Stimulated activated CD4-positive, alpha-beta T cell treated with anti-CD3 and anti-CD28 coated beads, Interleukin-4, amount 100 ng/mL, for 48 hours (primary cell): Measurements from ENCODE around the gene FBXL13.
A peak's percentile ranks its signal among the peaks of the same experiment; 100 is the strongest.
"Not testable (repeated sequence)": the region's sequence is repeated elsewhere in the genome, so short reads cannot be mapped to it uniquely, and the experiment has no call there.

Experiments used
- DNase-seq, 2 donors: peaks; one replicate each; pipeline ENCODE4 v3.0.0-alpha.2; 2020; ENCODE audit warnings: low read depth in 2 of 2

The FBXL13 gene

DNA sequence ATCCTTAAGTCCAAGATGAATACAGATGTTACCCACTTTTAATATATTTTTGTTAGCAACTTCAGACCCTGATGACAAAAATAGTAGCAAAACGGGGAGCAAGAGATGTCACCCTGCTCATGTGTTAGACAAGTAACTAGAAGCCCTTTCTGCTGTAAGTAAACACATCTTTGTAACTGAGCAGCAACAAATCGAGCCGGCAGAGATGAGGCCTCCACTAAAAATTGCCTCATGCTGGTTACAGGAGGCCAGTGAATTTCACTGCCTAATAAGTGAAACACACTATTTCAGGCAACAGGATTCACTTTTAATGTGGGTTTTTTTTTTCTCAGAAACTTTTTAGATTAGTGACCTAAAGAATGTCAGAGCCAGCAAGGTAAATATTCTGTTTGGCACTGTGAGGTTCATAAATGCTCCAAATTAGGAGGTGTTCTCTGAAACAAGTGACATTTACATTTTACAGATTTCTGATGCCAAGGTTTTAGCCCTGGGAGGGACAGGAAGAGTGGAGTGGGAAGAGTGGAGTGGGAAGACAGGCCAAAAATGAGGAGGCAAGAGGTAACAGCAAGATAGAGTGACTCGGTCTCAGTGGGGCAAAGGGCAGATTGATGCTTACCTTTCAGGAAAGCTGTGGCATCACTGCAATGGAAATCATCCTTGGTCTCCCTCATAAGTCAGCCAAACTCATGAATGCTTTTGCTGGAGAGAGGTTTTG, 215.4 kb downstream of the FBXL13 start:
- DNase-seq = no peak

DNA sequence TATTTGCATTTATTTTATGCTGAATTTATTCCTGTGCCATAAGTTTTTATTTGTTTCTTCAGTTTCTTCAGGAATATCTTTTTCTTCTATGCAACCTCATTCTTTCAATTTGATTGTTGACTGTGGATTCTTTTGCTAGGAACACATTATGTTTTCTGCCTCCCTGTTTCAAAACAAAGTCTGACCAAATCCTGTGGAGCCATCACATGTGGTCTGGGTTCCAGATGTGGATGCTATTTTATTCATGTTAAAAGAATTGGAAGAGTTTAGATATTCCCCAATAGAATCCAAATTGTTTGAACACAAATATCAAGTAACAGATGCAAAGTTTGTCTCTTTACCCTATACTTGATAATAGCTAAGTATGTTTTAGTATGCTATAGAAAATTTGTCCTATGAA, 218.6 kb downstream of the FBXL13 start:
- DNase-seq = no peak

DNA sequence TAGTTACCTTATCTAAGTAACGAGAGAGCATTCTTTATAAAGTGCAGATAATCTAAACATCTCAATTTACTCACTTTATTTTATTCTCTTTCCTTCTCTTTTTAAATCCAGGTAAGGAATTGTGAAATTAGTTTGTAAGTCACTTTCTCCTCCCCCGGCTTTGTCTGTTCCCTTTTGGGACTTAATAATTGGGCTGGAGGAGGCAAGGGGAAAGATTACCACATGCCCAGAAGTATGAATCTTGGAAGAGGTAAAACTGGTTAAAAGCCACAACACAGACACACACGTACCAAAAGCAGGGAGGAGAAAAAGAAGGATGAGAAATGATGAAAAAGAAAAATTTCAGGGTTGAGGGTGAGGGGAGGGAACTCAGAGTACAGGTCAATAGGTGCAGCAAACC, 225.1 kb downstream of the FBXL13 start:
- DNase-seq = no peak

DNA sequence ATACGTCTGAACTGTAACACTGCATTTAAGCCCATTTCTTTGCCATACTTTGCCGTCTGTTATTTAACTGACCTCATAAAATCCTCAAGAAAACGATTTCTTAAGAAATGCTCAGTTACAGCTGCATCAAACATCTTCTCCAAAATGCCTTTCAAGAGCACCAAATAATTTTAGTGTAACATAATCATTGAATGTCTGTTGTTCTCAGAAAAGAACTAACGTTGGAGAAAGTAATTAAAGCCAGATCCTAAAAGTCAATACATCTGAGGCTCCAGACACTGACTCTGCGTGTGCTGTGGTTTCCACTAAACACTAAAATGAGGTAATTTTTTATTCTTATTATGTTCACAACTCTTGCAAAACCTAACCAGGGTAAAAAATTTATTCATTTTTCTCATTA, 225.5 kb downstream of the FBXL13 start:
- no peak for DNase-seq

DNA sequence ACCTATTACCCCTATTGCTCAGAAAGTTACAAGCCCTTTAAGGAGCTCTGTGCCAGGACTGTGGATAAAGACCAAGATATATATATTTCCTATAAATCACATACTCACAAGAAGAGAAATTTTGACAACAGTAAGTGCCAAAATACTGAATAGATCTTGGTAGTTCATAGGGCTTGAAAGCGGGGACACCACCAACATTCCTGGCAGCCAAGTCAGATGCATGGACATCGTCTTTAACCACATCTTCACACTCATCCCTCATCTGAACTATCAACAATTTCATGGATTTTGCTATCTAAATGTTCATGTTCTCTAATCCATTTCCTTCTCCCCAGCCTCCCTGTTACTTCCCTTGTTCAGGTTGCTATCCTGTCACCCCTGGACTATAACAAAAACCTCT, 229.2 kb downstream of the FBXL13 start:
- no peak for DNase-seq

DNA sequence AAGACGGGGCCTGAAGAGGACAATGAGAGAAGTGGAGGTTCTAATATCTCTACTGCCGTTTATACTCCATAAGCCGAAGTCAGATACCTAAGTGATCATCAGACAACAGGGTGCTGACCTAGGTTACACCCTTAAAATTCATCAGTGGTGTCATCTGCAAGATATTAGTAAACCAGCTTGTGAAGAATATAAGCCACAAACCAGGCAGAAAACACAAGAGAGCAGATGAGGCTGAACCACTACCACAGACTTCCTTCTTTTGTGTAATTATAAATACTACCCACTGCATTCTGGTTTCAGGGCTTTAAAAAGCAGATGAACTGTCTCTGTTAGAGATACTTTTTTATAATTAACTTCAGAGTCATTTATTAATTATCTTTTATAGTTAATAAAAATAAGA, 230.7 kb downstream of the FBXL13 start:
- no peak for DNase-seq

DNA sequence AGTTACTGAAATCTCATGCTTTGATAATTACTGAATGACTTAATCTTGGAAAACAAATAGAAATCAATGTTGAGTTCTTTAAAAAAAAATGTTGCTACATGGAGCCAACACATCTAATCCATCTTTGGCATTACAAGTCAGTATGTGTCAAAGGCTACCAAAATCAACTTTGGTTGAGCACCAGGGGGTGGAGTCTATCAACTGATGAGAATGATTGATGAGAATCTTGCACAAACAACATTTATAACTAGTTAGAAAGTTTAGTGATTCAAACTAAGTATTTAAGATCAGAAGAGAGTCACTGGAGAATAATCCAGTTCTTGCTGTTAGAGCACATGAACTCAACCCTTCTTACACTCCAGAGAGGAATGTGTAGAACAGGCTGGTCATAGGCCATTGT, 232.3 kb downstream of the FBXL13 start:
- no peak for DNase-seq

DNA sequence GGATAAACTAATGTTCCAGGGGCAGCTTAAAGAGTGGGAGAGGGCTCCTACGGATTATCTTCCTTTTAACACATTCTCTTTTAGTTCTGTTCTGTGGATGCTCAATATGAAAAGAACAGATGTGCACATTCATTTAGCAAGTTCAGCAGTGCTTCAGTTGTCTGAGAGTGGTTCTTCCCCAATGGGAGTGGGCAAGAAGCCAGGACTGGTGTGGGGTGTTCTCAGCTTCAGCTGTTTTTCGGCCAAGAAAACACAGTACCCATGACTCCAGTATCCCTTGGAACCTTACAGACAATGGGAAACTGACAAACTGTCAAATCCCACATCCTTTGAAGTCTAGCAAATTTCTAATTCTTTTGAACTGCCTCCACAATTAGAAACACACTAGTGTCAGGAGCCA, 233.3 kb downstream of the FBXL13 start:
- DNase-seq = no peak

DNA sequence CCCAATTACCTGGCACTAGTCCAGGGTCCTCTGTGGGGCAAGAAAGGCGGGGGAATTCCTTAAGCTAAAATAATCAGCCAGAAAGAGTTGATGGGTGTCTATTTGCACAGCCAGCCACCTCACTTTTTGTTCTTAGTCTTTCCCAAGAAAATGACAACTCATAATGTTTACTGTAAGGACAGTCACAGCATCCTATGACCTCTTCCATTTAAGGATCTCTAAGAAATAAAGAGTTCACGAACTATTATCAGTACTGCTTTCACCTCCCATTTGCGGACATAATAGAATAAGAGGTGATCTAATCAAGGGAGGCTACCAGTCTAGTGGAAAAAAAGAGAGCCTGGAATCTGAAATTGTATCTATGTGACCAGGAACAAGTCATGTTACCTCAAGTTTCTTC, 234.2 kb downstream of the FBXL13 start:
- no peak for DNase-seq

DNA sequence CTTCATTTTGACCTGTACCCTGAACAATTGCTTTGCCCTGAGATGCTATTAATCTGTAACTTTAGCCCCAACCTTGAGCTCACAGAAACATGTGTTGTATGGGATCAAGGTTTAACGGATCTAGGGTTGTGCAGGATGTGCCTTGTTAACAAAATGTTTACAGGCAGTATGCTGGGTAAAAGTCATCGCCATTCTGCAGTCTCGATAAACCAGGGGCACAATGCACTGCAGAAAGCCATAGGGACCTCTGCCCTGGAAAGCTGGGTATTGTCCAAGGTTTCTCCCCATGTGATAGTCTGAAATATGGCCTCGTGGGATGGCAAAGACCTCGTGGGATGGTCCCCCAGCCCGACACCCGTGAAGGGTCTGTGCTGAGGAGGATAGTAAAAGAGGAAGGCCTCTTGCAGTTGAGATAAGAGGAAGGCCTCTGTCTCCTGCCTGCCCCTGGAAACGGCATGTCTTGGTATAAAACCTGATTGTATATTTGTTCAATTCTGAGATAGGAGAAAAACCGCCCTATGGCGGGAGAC, 236.0 kb downstream of the FBXL13 start:
- DNase-seq = not testable (repeated sequence)

DNA sequence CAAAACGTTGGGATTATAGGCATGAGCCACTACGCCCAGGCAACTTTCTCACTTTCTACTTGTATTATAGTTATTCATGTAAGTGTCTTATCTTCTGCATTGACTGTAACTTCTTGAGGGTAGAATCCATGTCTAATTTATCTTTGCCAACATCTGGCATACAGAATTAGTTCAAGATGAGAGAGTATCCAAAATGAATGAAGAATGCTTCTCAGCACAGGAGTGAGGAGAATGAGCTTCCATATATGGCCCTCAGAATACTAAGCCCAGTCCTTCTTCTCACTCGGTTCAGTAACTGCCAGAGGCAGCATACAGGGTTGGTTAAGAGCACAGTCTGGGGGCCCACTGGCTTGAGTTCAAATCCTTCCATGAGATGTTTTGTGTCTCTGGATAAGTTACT, 236.8 kb downstream of the FBXL13 start:
- DNase-seq = no peak

DNA sequence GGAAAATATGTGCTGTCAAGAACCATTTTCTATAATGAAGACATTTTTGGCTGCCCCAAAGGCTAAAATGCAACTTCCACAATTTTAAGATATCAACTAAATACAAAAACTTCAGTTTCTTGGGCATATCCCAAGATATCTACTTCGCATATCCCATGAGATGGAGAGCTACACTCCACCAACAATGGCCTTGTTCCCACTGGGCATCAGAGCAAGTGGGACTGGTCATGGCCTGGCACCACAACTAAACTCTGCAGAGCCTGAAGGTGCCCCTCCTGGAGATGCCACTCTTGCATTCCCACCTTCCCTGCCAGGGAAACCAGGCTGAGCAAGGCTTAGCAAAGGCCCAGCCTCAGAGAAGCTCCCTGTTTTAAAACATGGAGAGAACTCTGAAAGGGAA, 237.6 kb downstream of the FBXL13 start:
- no peak for DNase-seq

DNA sequence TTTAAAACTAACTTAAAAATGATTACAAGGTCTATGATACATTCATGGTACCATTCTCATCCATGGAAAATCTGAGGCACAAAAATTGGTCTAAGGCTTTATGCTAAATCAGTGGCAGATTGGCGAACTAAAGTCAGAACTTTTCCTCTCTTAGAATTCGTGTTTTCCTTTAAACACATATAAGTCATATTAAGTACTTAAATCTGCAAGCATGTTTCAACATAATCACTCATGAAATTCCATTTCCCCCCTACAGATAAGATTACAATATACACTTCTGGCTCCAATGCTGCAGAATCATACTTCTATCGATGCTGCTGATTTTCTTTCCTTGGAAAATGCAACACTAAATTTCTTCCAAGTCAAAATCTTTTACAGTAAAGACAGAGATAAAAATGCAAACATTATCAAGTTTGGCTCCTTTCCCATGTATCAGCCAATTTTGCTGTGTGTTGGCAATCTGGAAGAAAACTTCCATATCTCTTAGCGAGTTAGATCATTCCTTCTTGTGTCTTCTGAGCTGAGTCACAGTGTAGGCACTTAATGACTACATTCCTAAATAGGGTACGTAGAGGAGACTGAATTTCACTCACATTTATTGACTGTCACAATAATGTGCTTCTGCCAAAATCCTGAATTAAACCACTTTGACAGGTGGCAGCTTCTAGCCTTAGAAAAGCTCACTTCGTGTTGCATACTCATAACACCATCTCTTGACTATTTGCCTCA, 238.2 kb downstream of the FBXL13 start:
- DNase-seq = no peak

DNA sequence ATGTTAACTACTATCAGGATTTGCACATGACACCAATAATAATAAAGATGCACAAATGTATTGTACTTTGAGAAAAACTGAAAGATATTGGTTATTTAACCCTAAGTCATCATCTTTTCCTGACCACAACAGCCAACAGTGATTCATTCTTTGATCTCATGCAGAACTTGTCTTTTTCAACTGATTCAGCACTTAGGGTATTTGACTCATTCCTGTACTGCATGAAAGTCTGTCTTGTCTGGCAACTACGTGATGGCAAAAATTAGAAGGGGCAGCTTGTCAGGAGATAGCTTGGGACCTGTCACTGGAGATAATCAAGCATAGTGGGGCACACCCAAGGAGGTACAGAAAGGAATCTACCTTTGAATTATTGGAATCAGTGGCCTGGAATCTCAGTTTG, 239.6 kb downstream of the FBXL13 start:
- DNase-seq = peak in 1 of 2 donors; percentile 22

DNA sequence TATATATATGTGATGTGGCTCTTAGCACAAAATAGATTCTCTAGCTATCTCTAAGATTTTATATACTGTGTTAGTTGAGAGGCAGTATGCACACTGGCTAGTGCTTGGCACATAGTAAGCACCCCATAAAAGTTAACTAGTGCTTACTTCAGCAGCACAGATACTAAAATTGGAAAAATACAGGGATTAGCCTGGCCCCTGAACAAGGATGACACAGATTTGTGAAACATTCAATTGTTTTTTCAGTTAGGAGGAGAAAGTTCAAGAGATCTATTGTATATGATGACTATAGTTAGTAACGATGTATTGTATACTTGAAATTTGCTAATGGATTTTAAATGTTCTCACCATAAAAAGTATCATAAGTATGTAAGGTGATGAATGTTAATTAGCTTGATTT, 240.1 kb downstream of the FBXL13 start:
- DNase-seq = no peak

DNA sequence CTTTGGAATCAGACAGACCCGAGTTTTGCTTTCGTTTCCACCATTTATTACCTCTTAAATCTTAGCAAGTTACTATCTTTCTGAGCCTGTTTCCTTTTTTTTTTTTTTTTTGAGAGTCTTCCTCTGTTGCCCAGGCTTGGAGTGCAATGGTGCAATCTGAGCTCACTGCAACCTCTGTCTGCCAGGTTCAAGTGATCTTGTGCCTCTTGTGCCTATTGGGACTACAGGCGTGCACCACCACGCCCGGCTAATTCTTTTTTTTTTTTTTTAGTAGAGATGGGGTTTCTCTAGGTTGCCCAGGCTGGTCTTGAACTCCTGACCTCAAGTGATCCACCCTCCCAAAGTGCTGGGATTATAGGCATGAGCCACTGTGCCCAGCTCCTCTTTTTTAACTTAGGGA, 241.3 kb downstream of the FBXL13 start:
- DNase-seq = no peak

DNA sequence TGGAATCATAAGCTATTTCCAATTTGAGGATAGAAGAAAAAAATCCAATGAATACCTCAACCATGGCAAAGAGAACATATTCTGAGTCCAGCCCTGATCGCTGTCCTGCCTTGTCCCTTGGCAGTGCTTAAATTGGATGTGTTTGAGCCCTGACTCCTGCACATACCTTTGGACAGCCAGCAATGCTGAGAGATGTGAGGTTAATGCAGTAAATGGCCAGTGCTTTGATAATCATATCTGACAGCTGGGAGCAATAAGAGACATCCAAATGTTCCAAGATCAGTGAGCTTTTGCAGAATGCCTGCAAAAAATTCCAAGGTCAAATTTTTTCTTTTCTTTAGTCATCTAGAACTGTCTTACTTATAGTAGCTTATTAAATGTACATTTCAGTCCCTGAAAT, 241.9 kb downstream of the FBXL13 start:
- no peak for DNase-seq

DNA sequence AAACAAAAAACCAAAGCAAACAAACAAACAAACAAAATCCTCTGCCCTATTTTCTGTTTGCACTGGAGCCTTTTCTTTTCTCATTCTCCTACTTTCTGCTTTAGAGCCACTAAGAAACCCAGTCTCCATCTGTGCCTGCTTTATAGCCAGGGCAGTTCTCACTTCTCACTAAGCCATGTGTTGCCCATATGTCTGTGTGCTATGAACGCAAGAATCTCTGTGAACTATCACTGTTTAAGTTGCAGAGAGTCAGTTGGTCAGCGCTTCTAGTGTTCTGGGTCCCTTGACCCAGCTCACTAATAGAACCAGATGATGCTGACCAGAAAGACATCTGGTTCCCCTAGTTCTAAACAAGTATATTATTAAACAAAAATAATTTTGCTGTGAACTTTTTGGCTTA, 244.4 kb downstream of the FBXL13 start:
- DNase-seq = no peak

DNA sequence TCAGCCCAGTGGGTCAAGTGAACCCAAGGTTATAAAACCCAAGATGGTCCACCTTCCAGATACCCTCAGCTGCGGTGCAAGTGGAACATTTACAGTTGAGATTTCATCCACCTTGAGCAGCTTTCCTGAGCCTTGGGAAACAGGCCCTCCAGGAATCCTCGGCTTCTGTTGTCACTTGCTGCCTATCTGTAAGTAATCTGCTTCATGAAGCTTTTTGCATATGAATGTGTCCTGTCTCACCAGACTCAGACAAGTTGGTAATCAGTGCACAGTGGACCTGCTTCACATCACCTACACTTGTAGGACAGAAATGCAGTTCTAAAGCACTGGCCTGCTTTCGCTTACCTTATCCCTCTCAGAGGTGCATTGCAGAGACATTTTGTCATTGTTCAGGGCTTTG, 245.5 kb downstream of the FBXL13 start:
- DNase-seq = no peak

DNA sequence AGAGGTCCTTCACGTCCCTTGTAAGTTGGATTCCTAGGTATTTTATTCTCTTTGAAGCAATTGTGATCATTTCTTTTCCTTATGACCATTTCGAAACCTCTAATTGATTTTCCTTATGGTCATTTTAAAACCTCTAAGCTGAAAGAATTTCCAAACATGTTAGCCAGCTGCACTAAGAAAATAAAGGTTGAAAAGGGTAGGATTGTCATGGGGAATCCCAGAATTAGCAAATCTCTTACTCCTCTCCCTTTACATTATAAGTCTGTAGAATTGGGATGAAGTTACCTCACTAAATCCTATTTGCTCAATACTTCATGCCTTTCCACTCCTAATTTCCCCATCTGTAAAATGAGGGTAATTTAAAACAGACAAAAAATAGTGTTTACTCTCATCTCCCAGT, 246.3 kb downstream of the FBXL13 start:
- DNase-seq = no peak

DNA sequence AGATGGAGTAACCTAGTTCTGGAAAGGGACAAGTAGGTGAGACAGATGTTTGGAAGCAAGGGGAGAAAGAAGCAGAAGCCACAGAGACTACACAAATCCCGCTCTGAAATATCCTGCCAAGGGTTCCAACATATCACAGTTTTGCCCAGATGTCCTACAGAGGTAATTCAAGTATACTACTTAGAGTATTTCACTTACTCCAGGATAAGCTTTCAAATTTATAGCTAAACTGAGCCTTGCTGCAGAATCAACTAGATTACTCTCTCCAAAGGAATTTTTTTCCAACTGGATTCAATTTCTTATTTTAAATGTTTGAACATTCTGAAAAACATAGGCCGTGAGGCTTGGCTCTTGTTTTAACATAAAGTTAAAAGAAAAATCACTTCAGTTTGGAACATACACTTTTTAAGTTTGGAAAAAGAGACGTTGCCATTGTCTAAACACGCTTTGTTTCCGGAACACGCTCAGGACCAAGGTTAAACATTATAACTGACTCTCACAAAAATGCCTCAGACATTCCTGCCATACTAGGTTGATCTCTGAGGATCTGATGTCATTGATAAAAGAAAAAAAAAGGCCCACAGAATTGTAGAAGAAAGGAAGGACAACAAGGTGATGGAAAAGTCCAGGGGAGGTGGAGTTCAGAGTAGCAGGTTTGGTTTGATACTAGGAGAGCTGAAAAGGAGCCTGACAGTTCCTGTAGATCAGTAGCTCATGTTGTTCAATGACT, 251.0 kb downstream of the FBXL13 start:
- DNase-seq = no peak

DNA sequence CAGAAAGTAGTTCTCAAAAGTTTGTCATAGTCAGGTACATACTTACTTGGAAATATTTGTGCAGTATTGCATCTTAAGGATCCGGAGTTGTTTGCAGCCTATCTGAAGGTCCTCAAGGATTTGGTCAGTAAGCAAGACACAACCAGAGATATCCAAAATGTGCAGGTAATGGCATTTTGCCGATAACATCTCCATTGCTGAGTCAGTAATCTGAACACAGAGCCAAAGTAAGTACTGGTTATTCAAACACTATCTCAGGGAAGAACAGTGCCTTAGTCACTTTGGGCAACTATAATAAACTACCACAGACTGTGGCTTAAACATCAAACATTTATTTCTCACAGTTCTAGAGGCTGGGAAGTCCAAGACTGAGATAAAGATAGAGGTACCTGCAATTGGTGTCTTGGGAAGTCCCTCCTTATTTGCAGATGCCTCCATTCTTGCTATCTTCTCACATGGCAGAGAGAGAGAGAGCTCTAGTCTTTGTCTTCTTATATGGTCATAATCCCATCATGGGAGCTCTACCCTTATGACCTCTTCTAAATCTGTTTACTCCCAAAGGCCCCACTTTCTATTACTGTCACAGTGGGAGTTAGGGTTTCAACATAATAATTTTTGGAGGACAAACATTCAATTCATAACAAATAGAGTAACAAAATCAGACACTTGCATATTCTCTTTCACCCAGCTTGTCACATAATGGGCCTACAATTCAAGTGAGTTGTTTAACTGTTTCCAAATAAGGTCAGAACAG, 252.4 kb downstream of the FBXL13 start:
- no peak for DNase-seq
